ENCODE results near the gene TMEM37.

The TMEM37 gene

GRCh38 chr2:119448427-119449141, 16.9 kb downstream of the TMEM37 start:
- no peak overlapping the region for H3K4me3 ChIP-seq (ENCODE audit: insufficient read length, low read depth)
- no peaks in the 10 kb centered on the region for H3K9me3 ChIP-seq (ENCODE audit: insufficient read depth, low read length)
- H3K36me3 ChIP-seq (ENCODE audit: insufficient read depth, insufficient read length, low read length) = no peaks in the 10 kb centered on the region
- TF ChIP-seq ZNF274 (IDR thresholded peaks at IDR 0.05; ENCODE audit: low read depth, low read length) = no peak
- TF ChIP-seq SUZ12 (IDR thresholded peaks at IDR 0.05; ENCODE audit: extremely low read depth, insufficient read depth, insufficient read length) = no peak
- TF ChIP-seq YY1 (IDR thresholded peaks at IDR 0.05; ENCODE audit: insufficient read depth, insufficient read length) = no peak
- no peak overlapping the region for H3K9ac ChIP-seq (ENCODE audit: insufficient read length, low read depth)
- H3K4me1 ChIP-seq (ENCODE audit: insufficient read depth, insufficient read length) = peaks cover 2% of the 10 kb centered on the region
- H3K27me3 ChIP-seq (ENCODE audit: insufficient read depth, insufficient read length) = peaks cover 20% of the 10 kb centered on the region
- no peak for DNase-seq (ENCODE audit: low read depth, low spot score)

- Histone ChIP-seq H3K36me3 (ENCODE audit: insufficient read depth, insufficient read length, low read length) (no peaks in the 10 kb centered on the region), H3K9me3 (ENCODE audit: insufficient read depth, low read length) (no peaks in the 10 kb centered on the region), H3K9ac (ENCODE audit: insufficient read length, low read depth) (no peak overlapping the region), H3K27me3 (ENCODE audit: insufficient read depth, insufficient read length) (peaks cover 20% of the 10 kb centered on the region), H3K4me3 (ENCODE audit: insufficient read length, low read depth) (no peak overlapping the region), H3K4me1 (ENCODE audit: insufficient read depth, insufficient read length) (peaks cover 2% of the 10 kb centered on the region)
- TF ChIP-seq YY1 (IDR thresholded peaks at IDR 0.05; ENCODE audit: insufficient read depth, insufficient read length) (no peak), SUZ12 (IDR thresholded peaks at IDR 0.05; ENCODE audit: extremely low read depth, insufficient read depth, insufficient read length) (no peak)
- DNase-seq (ENCODE audit: low read depth, low spot score) = no peak
Measured at GRCh38 chr2:119449521-119449920, 17.9 kb downstream of the TMEM37 start.

DNA sequence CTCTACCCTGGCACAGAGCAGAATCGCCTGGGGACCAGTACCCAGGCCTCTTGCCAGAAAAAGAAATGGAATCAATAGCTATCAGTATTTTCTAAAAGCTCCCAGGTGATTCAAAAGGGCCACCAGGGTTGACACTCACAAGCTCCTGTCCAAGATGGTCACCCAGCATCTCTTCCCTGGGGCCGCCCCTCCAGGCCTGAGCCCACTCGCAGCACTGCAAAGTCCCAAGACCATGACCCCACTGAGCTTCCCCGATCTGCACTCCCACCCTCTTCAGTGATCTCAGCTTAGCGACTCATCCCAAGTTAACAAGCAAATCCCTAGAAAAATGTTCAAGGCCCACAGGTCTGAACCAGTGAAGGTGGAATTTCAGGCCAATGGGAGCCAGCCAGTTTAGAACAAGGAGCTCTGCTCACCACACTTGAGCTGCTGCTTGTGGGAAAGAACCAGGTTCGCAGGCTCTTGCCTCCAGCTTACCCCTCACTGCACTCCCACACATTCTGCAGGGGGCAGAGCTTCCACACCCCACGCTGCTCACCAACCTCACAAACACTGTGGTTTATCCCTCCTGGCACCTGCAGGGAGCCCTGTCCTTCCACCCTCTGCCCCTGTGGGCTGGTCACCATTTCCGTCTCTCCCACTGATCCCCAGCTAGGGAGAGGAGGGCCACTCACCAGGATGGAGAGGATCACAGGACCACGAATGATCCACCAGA, 19.8 kb downstream of the TMEM37 start:
- Histone ChIP-seq H3K4me1 (ENCODE audit: insufficient read depth, insufficient read length) (peaks cover 2% of the 10 kb centered on the region), H3K4me3 (ENCODE audit: insufficient read length, low read depth) (no peak overlapping the region), H3K9me3 (ENCODE audit: insufficient read depth, low read length) (no peaks in the 10 kb centered on the region), H3K27me3 (ENCODE audit: insufficient read depth, insufficient read length) (peaks cover 20% of the 10 kb centered on the region), H3K36me3 (ENCODE audit: insufficient read depth, insufficient read length, low read length) (no peaks in the 10 kb centered on the region), H3K9ac (ENCODE audit: insufficient read length, low read depth) (no peak overlapping the region)
- no peak for DNase-seq (ENCODE audit: low read depth, low spot score)
- TF ChIP-seq ZNF274 (IDR thresholded peaks at IDR 0.05; ENCODE audit: low read depth, low read length) (no peak), YY1 (IDR thresholded peaks at IDR 0.05; ENCODE audit: insufficient read depth, insufficient read length) (no peak), SUZ12 (IDR thresholded peaks at IDR 0.05; ENCODE audit: extremely low read depth, insufficient read depth, insufficient read length) (no peak)

GRCh38 chr2:119453972-119454593, 22.4 kb downstream of the TMEM37 start:
- TF ChIP-seq SUZ12 (IDR thresholded peaks at IDR 0.05; ENCODE audit: extremely low read depth, insufficient read depth, insufficient read length) (no peak), YY1 (IDR thresholded peaks at IDR 0.05; ENCODE audit: insufficient read depth, insufficient read length) (no peak), ZNF274 (IDR thresholded peaks at IDR 0.05; ENCODE audit: low read depth, low read length) (no peak)
- H3K36me3 ChIP-seq (ENCODE audit: insufficient read depth, insufficient read length, low read length) = no peaks in the 10 kb centered on the region
- H3K4me1 ChIP-seq (ENCODE audit: insufficient read depth, insufficient read length) = peaks cover 2% of the 10 kb centered on the region
- H3K4me3 ChIP-seq (ENCODE audit: insufficient read length, low read depth) = no peak overlapping the region
- DNase-seq (ENCODE audit: low read depth, low spot score) = no peak
- H3K9me3 ChIP-seq (ENCODE audit: insufficient read depth, low read length) = no peaks in the 10 kb centered on the region
- no peak overlapping the region for H3K9ac ChIP-seq (ENCODE audit: insufficient read length, low read depth)
- peaks cover 20% of the 10 kb centered on the region for H3K27me3 ChIP-seq (ENCODE audit: insufficient read depth, insufficient read length)

DNA sequence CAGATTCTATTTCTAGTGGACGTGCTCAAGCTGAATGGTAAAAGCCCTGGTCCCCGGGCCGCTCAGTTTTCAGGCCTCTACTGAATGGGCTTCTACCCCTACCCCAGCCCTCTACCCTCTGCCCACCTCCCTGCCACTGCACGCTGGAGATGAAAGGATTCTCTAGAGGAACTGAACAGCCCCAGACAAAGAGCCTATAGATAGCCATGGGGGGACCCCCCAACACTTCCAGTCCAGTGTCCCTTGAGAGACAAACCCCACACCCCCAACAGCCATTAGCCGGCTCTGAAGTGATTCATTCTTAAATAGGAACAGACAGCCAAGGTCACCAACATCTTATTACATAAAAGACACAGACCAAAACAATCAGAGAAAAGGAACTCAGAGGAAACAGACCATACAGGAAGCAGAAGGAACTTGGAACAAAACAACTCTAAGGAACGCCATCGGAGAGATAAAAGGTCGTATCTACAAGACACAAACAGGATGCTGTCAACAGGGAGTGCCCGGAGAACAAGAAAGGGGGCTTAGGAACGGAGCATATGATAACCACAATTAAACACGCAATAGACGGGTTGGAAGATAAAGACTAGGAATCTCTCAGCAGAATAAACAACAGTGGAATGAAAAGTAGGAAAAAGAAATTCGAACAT, 23.5 kb downstream of the TMEM37 start:
- Histone ChIP-seq H3K9me3 (ENCODE audit: insufficient read depth, low read length) (no peaks in the 10 kb centered on the region), H3K36me3 (ENCODE audit: insufficient read depth, insufficient read length, low read length) (no peaks in the 10 kb centered on the region), H3K4me3 (ENCODE audit: insufficient read length, low read depth) (no peak overlapping the region), H3K4me1 (ENCODE audit: insufficient read depth, insufficient read length) (peaks cover 2% of the 10 kb centered on the region), H3K27me3 (ENCODE audit: insufficient read depth, insufficient read length) (peaks cover 20% of the 10 kb centered on the region), H3K9ac (ENCODE audit: insufficient read length, low read depth) (no peak overlapping the region)
- no peak for DNase-seq (ENCODE audit: low read depth, low spot score)
- TF ChIP-seq ZNF274 (IDR thresholded peaks at IDR 0.05; ENCODE audit: low read depth, low read length) (no peak), SUZ12 (IDR thresholded peaks at IDR 0.05; ENCODE audit: extremely low read depth, insufficient read depth, insufficient read length) (no peak), YY1 (IDR thresholded peaks at IDR 0.05; ENCODE audit: insufficient read depth, insufficient read length) (no peak)

GRCh38 chr2:119460076-119460475, 28.4 kb downstream of the TMEM37 start:
- no peak for DNase-seq (ENCODE audit: low read depth, low spot score)
- TF ChIP-seq SUZ12 (IDR thresholded peaks at IDR 0.05; ENCODE audit: extremely low read depth, insufficient read depth, insufficient read length) (no peak), YY1 (IDR thresholded peaks at IDR 0.05; ENCODE audit: insufficient read depth, insufficient read length) (no peak), ZNF274 (IDR thresholded peaks at IDR 0.05; ENCODE audit: low read depth, low read length) (no peak)
- H3K4me1 ChIP-seq (ENCODE audit: insufficient read depth, insufficient read length) = no peaks in the 10 kb centered on the region

DNA sequence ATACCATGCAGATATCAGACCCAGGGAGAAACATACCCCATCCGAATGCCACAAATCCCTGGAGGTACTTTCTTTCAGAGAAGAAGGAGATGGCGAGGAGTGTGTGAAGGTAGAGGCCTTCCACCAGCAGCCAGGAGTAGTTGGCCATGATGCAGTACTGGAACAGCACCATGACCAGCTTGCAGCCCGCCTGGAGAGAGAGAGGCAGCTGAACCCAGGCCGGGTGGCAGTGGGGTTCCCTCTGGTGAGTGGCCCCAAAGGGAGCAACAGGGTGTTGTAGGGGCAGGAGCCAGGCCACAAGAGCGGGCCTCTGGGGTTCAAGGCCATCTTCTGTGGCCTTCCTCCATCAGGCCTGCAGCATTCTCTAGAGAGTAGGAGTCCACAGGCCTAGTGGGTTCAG, 30.2 kb downstream of the TMEM37 start:
- no peak for TF ChIP-seq SUZ12 (IDR thresholded peaks at IDR 0.05; ENCODE audit: extremely low read depth, insufficient read depth, insufficient read length)
- no peak for TF ChIP-seq ZNF274 (IDR thresholded peaks at IDR 0.05; ENCODE audit: low read depth, low read length)
- no peak for TF ChIP-seq YY1 (IDR thresholded peaks at IDR 0.05; ENCODE audit: insufficient read depth, insufficient read length)
- Histone ChIP-seq H3K36me3 (ENCODE audit: insufficient read depth, insufficient read length, low read length) (no peaks in the 10 kb centered on the region), H3K4me3 (ENCODE audit: insufficient read length, low read depth) (no peak overlapping the region), H3K9me3 (ENCODE audit: insufficient read depth, low read length) (no peaks in the 10 kb centered on the region), H3K4me1 (ENCODE audit: insufficient read depth, insufficient read length) (no peaks in the 10 kb centered on the region), H3K27me3 (ENCODE audit: insufficient read depth, insufficient read length) (no peaks in the 10 kb centered on the region), H3K9ac (ENCODE audit: insufficient read length, low read depth) (no peak overlapping the region)
- DNase-seq (ENCODE audit: low read depth, low spot score) = no peak

More at GRCh38 chr2:119460076-119460475, 28.4 kb downstream of the TMEM37 start:
- Histone ChIP-seq H3K9ac (ENCODE audit: insufficient read length, low read depth) (no peak overlapping the region), H3K36me3 (ENCODE audit: insufficient read depth, insufficient read length, low read length) (no peaks in the 10 kb centered on the region), H3K9me3 (ENCODE audit: insufficient read depth, low read length) (no peaks in the 10 kb centered on the region), H3K27me3 (ENCODE audit: insufficient read depth, insufficient read length) (no peaks in the 10 kb centered on the region), H3K4me3 (ENCODE audit: insufficient read length, low read depth) (no peak overlapping the region)
